NOMO-1 treated with dmso at 0.1 percent for 144 hours (cell line): ENCODE measurements around the gene LMNA.
A peak's percentile ranks its signal among the peaks of the same experiment; 100 is the strongest.

Experiments used
- DNase-seq: peaks from one replicate; lab custom pipeline; 2025; ENCODE audit not compliant: unreplicated experiment; lab: John Stamatoyannopoulos, UW

The LMNA gene

GRCh38 chr1:156138458-156138867 is 24.0 kb downstream of the LMNA start:
- DNase-seq: no peak

GRCh38 chr1:156140879-156141707 is 26.6 kb downstream of the LMNA start:
- DNase-seq: no peak

GRCh38 chr1:156143765-156144489 is 29.4 kb downstream of the LMNA start:
- no peak for DNase-seq

- DNase-seq: no peak
Observed at GRCh38 chr1:156144742-156145141, 30.2 kb downstream of the LMNA start.

GRCh38 chr1:156145650-156146019 is 31.1 kb downstream of the LMNA start:
- no peak for DNase-seq

GRCh38 chr1:156146020-156146768 is 31.7 kb downstream of the LMNA start:
- DNase-seq: peak; percentile 68

GRCh38 chr1:156146769-156147405 is 32.4 kb downstream of the LMNA start:
- no peak for DNase-seq

- DNase-seq: peak; percentile 70
Observed at GRCh38 chr1:156148216-156148615, 33.7 kb downstream of the LMNA start.

GRCh38 chr1:156149374-156150332 is 35.1 kb downstream of the LMNA start:
- no peak for DNase-seq

- DNase-seq: no peak
Observed at GRCh38 chr1:156150333-156151011, 36.0 kb downstream of the LMNA start.

GRCh38 chr1:156151093-156151688 is 36.7 kb downstream of the LMNA start:
- peak; percentile 51 for DNase-seq

GRCh38 chr1:156152628-156153027 is 38.1 kb downstream of the LMNA start:
- no peak for DNase-seq

GRCh38 chr1:156153362-156153761 is 38.9 kb downstream of the LMNA start, which contains the start of gene SEMA4A:
Gene SEMA4A (plus strand): TSS chr1:156153585. CDS start chr1:156154579, 994 bp downstream.
- DNase-seq: no peak

- peak; percentile 93 for DNase-seq
Observed at GRCh38 chr1:156154317-156154749, 39.8 kb downstream of the LMNA start.

GRCh38 chr1:156155756-156156510 is 41.4 kb downstream of the LMNA start:
- DNase-seq: no peak

- DNase-seq: no peak
Observed at GRCh38 chr1:156157506-156157905, 43.0 kb downstream of the LMNA start.

GRCh38 chr1:156157966-156158365 is 43.5 kb downstream of the LMNA start:
- DNase-seq: no peak
